HL-60 (cell line): ENCODE measurements around the gene CPSF3.

Experiments
- DNase-seq, 2 experiments: peaks; one replicate each; pipeline ENCODE4 v3.0.0-alpha.2; 2010 to 2020; ENCODE audit warnings: low read depth in 1 of 2, low spot score in 1 of 2
- H3K27ac ChIP-seq: fragments of 250-450 bp; sonication (Bioruptor Pico); replicated peaks from 2 replicates; pipeline ENCODE4 v1.5.1; 2020; ENCODE audit warnings: mild to moderate bottlenecking, moderate library complexity
- H3K27me3 ChIP-seq: fragments of 250-450 bp; sonication (Bioruptor Pico); 2 replicates; pipeline ENCODE4 v1.5.1; 2021; ENCODE audit warnings: mild to moderate bottlenecking, moderate library complexity; ENCODE audit not compliant: insufficient read depth, poor library complexity, severe bottlenecking
- H3K4me3 ChIP-seq: replicated peaks from 2 replicates; pipeline ENCODE4 v1.5.1; 2011; ENCODE audit warnings: mild to moderate bottlenecking, control low read depth, low read length; ENCODE audit not compliant: insufficient read depth
- GABPA ChIP-seq: IDR thresholded peaks from 2 replicates; pipeline ENCODE4 v1.6.1; 2012; ENCODE audit warnings: low read depth
- POLR2AphosphoS5 ChIP-seq: IDR thresholded peaks from 2 replicates; pipeline ENCODE4 v1.6.1; 2012; ENCODE audit warnings: low read depth
- SPI1 ChIP-seq: IDR thresholded peaks from 2 replicates; pipeline ENCODE4 v1.6.1; 2012; ENCODE audit warnings: low read depth, mild to moderate bottlenecking, borderline replicate concordance
- TF ChIP-seq, protein P1 (sequence below): IDR thresholded peaks from one replicate; pipeline ENCODE4 v1.5.1; 2011; ENCODE audit warnings: low read length, control low read depth, inconsistent platforms; ENCODE audit not compliant: insufficient read depth
- TF ChIP-seq, protein P2 (sequence below): IDR thresholded peaks from 2 replicates; pipeline ENCODE4 v1.6.1; 2012; ENCODE audit warnings: low read depth; ENCODE audit not compliant: insufficient replicate concordance

The CPSF3 gene

DNA sequence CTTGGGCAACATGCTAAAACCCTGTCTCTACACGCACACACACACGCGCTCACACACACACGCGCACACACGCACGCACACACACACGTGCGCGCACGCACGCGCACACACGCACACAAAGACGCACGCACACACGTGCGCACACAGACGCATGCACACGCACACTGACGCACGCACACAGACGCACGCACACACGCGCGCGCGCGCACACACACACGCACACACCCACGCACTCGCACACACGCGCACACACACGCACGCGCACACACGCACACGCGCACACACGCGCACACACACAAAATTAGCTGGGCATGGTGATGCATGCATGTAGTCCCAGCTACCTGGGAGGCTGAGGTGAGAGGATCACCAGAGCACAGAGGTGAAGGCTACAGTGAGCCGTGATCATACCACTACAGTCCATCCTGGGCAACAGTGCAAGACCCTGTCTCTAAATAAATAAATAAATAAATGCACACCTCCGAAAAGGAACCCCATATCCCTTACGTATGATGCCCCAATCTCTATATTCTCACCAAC, 42.8 kb downstream of the CPSF3 start:
- H3K27me3 ChIP-seq = no peaks in the 10 kb centered on the region
- DNase-seq = no peak
- H3K27ac ChIP-seq = no peak overlapping the region
- H3K4me3 ChIP-seq = no peak overlapping the region
- no peak for TF ChIP-seq GABPA
- TF ChIP-seq SPI1 = no peak
- TF ChIP-seq, protein P1, sequence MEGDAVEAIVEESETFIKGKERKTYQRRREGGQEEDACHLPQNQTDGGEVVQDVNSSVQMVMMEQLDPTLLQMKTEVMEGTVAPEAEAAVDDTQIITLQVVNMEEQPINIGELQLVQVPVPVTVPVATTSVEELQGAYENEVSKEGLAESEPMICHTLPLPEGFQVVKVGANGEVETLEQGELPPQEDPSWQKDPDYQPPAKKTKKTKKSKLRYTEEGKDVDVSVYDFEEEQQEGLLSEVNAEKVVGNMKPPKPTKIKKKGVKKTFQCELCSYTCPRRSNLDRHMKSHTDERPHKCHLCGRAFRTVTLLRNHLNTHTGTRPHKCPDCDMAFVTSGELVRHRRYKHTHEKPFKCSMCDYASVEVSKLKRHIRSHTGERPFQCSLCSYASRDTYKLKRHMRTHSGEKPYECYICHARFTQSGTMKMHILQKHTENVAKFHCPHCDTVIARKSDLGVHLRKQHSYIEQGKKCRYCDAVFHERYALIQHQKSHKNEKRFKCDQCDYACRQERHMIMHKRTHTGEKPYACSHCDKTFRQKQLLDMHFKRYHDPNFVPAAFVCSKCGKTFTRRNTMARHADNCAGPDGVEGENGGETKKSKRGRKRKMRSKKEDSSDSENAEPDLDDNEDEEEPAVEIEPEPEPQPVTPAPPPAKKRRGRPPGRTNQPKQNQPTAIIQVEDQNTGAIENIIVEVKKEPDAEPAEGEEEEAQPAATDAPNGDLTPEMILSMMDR = no peak
- TF ChIP-seq, protein P2, sequence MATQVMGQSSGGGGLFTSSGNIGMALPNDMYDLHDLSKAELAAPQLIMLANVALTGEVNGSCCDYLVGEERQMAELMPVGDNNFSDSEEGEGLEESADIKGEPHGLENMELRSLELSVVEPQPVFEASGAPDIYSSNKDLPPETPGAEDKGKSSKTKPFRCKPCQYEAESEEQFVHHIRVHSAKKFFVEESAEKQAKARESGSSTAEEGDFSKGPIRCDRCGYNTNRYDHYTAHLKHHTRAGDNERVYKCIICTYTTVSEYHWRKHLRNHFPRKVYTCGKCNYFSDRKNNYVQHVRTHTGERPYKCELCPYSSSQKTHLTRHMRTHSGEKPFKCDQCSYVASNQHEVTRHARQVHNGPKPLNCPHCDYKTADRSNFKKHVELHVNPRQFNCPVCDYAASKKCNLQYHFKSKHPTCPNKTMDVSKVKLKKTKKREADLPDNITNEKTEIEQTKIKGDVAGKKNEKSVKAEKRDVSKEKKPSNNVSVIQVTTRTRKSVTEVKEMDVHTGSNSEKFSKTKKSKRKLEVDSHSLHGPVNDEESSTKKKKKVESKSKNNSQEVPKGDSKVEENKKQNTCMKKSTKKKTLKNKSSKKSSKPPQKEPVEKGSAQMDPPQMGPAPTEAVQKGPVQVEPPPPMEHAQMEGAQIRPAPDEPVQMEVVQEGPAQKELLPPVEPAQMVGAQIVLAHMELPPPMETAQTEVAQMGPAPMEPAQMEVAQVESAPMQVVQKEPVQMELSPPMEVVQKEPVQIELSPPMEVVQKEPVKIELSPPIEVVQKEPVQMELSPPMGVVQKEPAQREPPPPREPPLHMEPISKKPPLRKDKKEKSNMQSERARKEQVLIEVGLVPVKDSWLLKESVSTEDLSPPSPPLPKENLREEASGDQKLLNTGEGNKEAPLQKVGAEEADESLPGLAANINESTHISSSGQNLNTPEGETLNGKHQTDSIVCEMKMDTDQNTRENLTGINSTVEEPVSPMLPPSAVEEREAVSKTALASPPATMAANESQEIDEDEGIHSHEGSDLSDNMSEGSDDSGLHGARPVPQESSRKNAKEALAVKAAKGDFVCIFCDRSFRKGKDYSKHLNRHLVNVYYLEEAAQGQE = no peak
- no peak for TF ChIP-seq POLR2AphosphoS5

DNA sequence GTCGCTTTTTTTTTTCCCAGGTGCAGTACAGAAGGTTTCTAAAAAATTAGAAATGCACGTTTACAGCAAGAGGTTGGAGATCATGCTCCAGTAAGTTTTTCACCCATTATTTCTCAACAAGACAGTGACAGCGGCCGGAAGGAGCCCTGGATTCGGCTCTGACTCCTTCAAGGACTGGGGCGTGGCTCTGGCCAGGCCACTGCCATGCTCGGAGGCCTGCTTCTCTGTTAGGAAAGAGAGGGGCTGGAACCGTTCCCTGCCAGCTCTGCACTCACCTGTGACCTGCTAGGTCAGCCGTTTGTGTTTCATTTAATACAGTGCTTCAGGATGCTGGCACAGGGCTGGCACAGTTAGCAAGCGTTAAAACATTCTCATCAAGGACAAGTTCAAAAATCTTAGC, 44.2 kb downstream of the CPSF3 start:
- DNase-seq = no peak
- no peak for TF ChIP-seq GABPA
- TF ChIP-seq, protein P2 = no peak
- TF ChIP-seq, protein P1 = no peak
- no peak for TF ChIP-seq POLR2AphosphoS5
- no peak for TF ChIP-seq SPI1
- Histone ChIP-seq H3K4me3 (no peak overlapping the region), H3K27me3 (no peaks in the 10 kb centered on the region), H3K27ac (no peak overlapping the region)

DNA sequence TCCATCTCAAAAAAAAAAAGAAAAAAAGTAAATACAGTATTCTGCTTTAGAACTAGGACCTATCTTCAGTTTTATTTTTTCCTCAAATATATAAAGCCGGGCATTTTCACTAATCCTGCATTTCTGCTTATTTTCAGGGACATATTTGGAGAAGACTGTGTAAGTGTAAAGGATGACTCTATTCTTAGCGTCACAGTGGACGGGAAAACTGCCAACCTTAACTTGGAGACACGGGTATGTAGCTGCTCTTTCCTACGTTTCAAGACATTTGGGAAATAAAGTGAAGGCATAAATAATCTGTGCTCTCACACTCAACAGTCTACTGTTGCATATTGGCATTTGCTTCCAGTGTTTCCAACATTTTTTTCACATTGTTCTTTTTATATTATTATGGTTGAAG, 47.8 kb downstream of the CPSF3 start:
- TF ChIP-seq GABPA (no peak), SPI1 (no peak), POLR2AphosphoS5 (no peak)
- TF ChIP-seq, protein P2 = no peak
- Histone ChIP-seq H3K27ac (no peak overlapping the region), H3K27me3 (no peaks in the 10 kb centered on the region), H3K4me3 (no peak overlapping the region)
- no peak for DNase-seq
